Thymus (tissue), 11 donors: Measurements from ENCODE around the gene SOX30. TPM values are rescaled to one million over a fixed set of nuclear protein-coding genes. Genes with fewer than 3 reads are reported as not detected.

Experiments used
- DNase-seq, 9 donors: peaks; one replicate each; pipeline ENCODE4 v3.0.0-alpha.2; 2013; ENCODE audit warnings: low spot score in 9 of 9, low read depth in 6 of 9, missing footprints in 1 of 9
- H3K27ac ChIP-seq, 2 donors: one replicate each; pipeline ENCODE4 v1.5.1; 2013; ENCODE audit warnings: control low read depth in 1 of 2, low read depth in 1 of 2, low read length in 1 of 2, mild to moderate bottlenecking in 1 of 2, moderate library complexity in 1 of 2
- H3K27me3 ChIP-seq, 2 donors: one replicate each; pipeline ENCODE4 v1.5.1; 2013; ENCODE audit warnings: low read length in 1 of 2; ENCODE audit not compliant: control insufficient read depth in 2 of 2, insufficient read depth in 1 of 2
- H3K36me3 ChIP-seq, 2 donors: one replicate each; pipeline ENCODE4 v1.5.1; 2013; ENCODE audit warnings: low read length in 1 of 2, mild to moderate bottlenecking in 1 of 2, moderate library complexity in 1 of 2; ENCODE audit not compliant: control insufficient read depth in 2 of 2, insufficient read depth in 2 of 2
- H3K4me1 ChIP-seq, 2 donors: one replicate each; pipeline ENCODE4 v1.5.1; 2013; ENCODE audit warnings: low read length in 2 of 2; ENCODE audit not compliant: control insufficient read depth in 2 of 2, insufficient read depth in 2 of 2
- H3K4me3 ChIP-seq, 2 donors: one replicate each; pipeline ENCODE4 v1.5.1; 2013; ENCODE audit warnings: low read length in 2 of 2, control low read depth in 1 of 2, mild to moderate bottlenecking in 1 of 2
- H3K9me3 ChIP-seq, 2 donors: one replicate each; pipeline ENCODE4 v1.5.1; 2013; ENCODE audit warnings: low read length in 1 of 2, mild to moderate bottlenecking in 1 of 2; ENCODE audit not compliant: control insufficient read depth in 2 of 2, insufficient read depth in 1 of 2
- WGBS: extraction: QIAGEN DNeasy Blood & Tissue Kit; methylation state at CpG from one replicate; pipeline ENCODE4 v1.1.7; 2013; 5-methylcytosine and 5-hydroxymethylcytosine counted together
- polyA plus RNA-seq: library from polyadenylated mRNA; stranded (reverse); fragments of 200-250 nt; gene quantifications from one replicate; pipeline ENCODE4 v1.2.3, GENCODE V29; 2013
- total RNA-seq: library from RNA; stranded (reverse); fragments of 120-200 nt; gene quantifications from one replicate; pipeline ENCODE4 v1.2.4, GENCODE V29; 2013
- donor health status: healthy.

Gene SOX30
- total and polyA plus RNA-seq, 2 donors, result 0.16 to 0.24 TPM

GRCh38 chr5:157593052-157593757 is 59.0 kb downstream of the SOX30 start:
- no peaks in the 10 kb centered on the region for H3K36me3 ChIP-seq
- peaks cover 7 to 34% of the 10 kb centered on the region in 2 donors for H3K4me1 ChIP-seq
- WGBS, result 97% methylated on average over 6 of the region's 6 CpGs
- no peaks in the 10 kb centered on the region for H3K9me3 ChIP-seq
- no peak overlapping the region for H3K27ac ChIP-seq
- no peak overlapping the region for H3K4me3 ChIP-seq
- no peaks in the 10 kb centered on the region for H3K27me3 ChIP-seq
- DNase-seq, result no peak

GRCh38 chr5:157592594-157592993 is 59.6 kb downstream of the SOX30 start:
- H3K27ac ChIP-seq, result peak overlapping the region in 1 of 2 donors; percentile 18
- no peak for DNase-seq
- H3K27me3 ChIP-seq, result no peaks in the 10 kb centered on the region
- H3K4me3 ChIP-seq, result no peak overlapping the region
- H3K36me3 ChIP-seq, result no peaks in the 10 kb centered on the region
- peaks cover 7 to 30% of the 10 kb centered on the region in 2 donors for H3K4me1 ChIP-seq
- WGBS, result 6% methylated on average over 3 of the region's 3 CpGs
- H3K9me3 ChIP-seq, result no peaks in the 10 kb centered on the region

GRCh38 chr5:157590478-157590877 is 61.8 kb downstream of the SOX30 start:
- Histone ChIP-seq H3K4me1 (peaks cover 0 to 17% of the 10 kb centered on the region in 2 donors), H3K9me3 (no peaks in the 10 kb centered on the region), H3K27ac (no peak overlapping the region), H3K27me3 (no peaks in the 10 kb centered on the region), H3K36me3 (no peaks in the 10 kb centered on the region), H3K4me3 (no peak overlapping the region)
- no peak for DNase-seq

- DNase-seq, result no peak
- H3K27me3 ChIP-seq, result no peaks in the 10 kb centered on the region
- no peaks in the 10 kb centered on the region for H3K9me3 ChIP-seq
- no peak overlapping the region for H3K27ac ChIP-seq
- no peak overlapping the region for H3K4me3 ChIP-seq
- no peaks in the 10 kb centered on the region for H3K36me3 ChIP-seq
- WGBS, result 93% methylated on average over 1 of the region's 1 CpG
- no peaks in the 10 kb centered on the region for H3K4me1 ChIP-seq
These were observed 67.6 kb downstream of the SOX30 start for GRCh38 chr5:157584628-157585027.

DNA sequence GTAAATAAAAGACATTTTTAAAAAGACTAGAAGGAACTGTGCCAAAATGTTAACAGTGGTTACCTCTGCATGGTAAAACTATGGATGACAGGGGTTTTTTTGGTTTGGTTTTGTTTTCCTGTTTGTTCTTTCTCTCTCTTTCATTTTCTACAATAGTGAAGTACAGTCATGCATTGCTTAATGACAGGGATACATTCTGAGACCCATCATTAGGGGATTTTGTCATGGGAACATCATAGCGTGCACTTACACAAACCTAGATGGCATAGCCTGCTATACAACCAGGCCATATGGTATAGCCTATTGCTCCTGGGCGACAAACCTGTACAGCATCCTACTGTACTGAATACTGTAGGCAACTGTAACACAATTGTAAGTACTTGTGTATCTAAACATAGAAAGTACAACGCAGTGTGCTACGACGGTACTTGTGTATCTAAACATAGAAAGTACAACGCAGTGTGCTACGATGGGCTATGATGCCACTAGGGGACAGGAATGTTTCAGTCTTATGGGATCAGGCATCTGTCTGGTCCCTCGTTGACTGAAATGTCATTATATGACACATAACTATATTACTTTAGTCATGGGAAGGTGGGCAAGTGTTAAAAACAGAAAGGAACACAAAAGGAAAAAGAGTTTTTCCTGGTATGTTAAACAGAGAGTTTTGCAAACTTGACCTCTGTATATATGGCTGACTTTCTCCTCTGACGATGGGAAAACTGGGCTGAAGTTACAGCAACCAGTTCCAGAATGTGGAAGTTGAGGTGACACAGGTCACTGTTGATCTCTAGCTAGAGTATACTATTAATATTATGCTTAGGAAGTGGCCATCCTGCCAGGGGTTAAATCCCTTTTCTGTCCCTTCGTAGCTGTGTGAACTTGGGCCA is 69.3 kb downstream of the SOX30 start:
- 90% methylated on average over 10 of the region's 10 CpGs for WGBS
- Histone ChIP-seq H3K36me3 (no peaks in the 10 kb centered on the region), H3K27ac (no peak overlapping the region)

DNA sequence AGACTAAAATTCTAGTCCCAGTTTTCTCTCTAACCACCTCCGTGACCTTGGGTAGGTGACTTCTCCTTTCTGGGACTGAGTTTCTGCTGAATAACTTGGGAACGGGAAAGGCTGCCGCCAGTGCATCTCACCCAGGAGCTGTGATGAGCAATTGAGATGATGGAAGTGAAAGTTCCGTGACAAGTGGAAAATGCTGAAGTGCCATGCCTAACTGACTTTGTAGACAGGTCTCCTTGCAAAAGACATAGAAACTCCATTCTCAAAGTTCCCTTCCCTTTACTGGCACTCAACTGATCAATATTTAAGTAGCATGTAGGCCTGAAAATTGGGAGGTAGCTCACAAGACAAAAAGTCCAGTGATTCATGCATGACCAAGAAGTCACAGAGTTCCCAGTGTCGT is 70.3 kb downstream of the SOX30 start:
- Histone ChIP-seq H3K9me3 (no peaks in the 10 kb centered on the region), H3K4me1 (no peaks in the 10 kb centered on the region), H3K4me3 (no peak overlapping the region), H3K36me3 (no peaks in the 10 kb centered on the region), H3K27me3 (no peaks in the 10 kb centered on the region), H3K27ac (no peak overlapping the region)
- DNase-seq, result peak in 1 of 9 donors; percentile 33
- WGBS, result 95% methylated on average over 5 of the region's 5 CpGs

More for the DNA sequence above, 69.3 kb downstream of the SOX30 start:
- no peaks in the 10 kb centered on the region for H3K9me3 ChIP-seq
- no peak for DNase-seq
- no peaks in the 10 kb centered on the region for H3K27me3 ChIP-seq
- no peaks in the 10 kb centered on the region for H3K4me1 ChIP-seq
- H3K4me3 ChIP-seq, result no peak overlapping the region

GRCh38 chr5:157578079-157578780 is 74.0 kb downstream of the SOX30 start:
- Histone ChIP-seq H3K36me3 (no peaks in the 10 kb centered on the region), H3K4me1 (peaks cover 3 to 17% of the 10 kb centered on the region in 2 donors), H3K27me3 (peaks cover 23 to 30% of the 10 kb centered on the region in 2 donors), H3K9me3 (no peaks in the 10 kb centered on the region), H3K4me3 (no peak overlapping the region), H3K27ac (no peak overlapping the region)
- DNase-seq, result no peak
- WGBS, result 98% methylated on average over 6 of the region's 6 CpGs

DNA sequence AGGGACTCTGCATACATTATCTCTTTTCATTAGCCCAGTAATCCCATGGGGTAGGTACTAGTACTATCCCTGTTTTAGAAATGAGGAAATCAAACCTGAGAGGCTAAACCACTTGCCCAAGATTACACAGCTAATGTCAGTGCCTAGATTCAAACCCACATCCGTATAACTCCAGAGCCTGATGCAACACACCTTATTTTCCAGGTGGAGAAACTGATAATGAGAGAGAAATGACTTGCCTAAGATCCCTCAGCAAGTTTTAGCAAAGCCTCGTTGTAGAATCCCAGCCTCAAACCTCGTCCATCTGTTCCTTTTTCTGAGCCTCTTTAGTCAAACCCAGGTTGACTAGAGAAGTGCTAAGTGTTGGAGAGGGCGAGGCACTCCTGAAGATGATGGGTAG is 75.6 kb downstream of the SOX30 start:
- H3K36me3 ChIP-seq, result no peaks in the 10 kb centered on the region
- no peak for DNase-seq
- WGBS, result 92% methylated on average over 4 of the region's 4 CpGs
- H3K27me3 ChIP-seq, result peaks cover 23 to 30% of the 10 kb centered on the region in 2 donors
- peaks cover 3 to 20% of the 10 kb centered on the region in 2 donors for H3K4me1 ChIP-seq
- no peak overlapping the region for H3K4me3 ChIP-seq
- H3K9me3 ChIP-seq, result no peaks in the 10 kb centered on the region
- no peak overlapping the region for H3K27ac ChIP-seq
